HEK293 (cell line): ENCODE results near the gene IGSF3.

Source experiments
- CTCF ChIA-PET: fragments of 350-600 bp; formaldehyde crosslinking; extraction: SDS; loops from one replicate; lab custom pipeline; 2021; ENCODE audit warnings: antibody characterized with exemption; lab: Yijun Ruan, JAX
- POLR2A ChIA-PET: fragments of 300-600 bp; formaldehyde crosslinking; extraction: SDS; loops from one replicate; lab custom pipeline; 2020; ENCODE audit warnings: antibody characterized with exemption, inconsistent platforms; lab: Yijun Ruan, JAX
- H3K27ac ChIP-seq: fragments of 200-500 bp; sonication (Bioruptor generic); 2 replicates; pipeline ENCODE4 v1.5.1; 2014; ENCODE audit warnings: low read depth, low read length, control low read depth, inconsistent platforms; ENCODE audit errors: extremely low read depth
- H3K36me3 ChIP-seq, 2 experiments: fragments of 200-500 bp in 1 of 2; sonication (Bioruptor generic) in 1 of 2; 1 replicate in 1 of 2; 2 replicates in 1 of 2; pipeline ENCODE4 v1.5.1; 2014 to 2017; ENCODE audit warnings: inconsistent platforms in 2 of 2, low read length in 2 of 2; ENCODE audit not compliant: control insufficient read depth in 2 of 2, insufficient read depth in 1 of 2
- H3K4me1 ChIP-seq: fragments of 200-500 bp; sonication (Bioruptor generic); 2 replicates; pipeline ENCODE4 v1.5.1; 2014; ENCODE audit warnings: mild to moderate bottlenecking, low read length, inconsistent platforms; ENCODE audit not compliant: control insufficient read depth, insufficient read depth
- H3K4me3 ChIP-seq: 2 replicates; pipeline ENCODE4 v1.5.1; 2011; ENCODE audit warnings: low read depth, mild to moderate bottlenecking, control low read depth, low read length, moderate library complexity
- H3K9me3 ChIP-seq: fragments of 200-500 bp; sonication (Bioruptor generic); 2 replicates; pipeline ENCODE4 v1.5.1; 2014; ENCODE audit warnings: low read depth, low read length, inconsistent platforms; ENCODE audit not compliant: control insufficient read depth, insufficient read depth
- BCL6B ChIP-seq: fragments of 450-650 bp; formaldehyde crosslinking; IDR thresholded peaks from 2 replicates; pipeline ENCODE4 v1.5.1; 2017; ENCODE audit warnings: missing biosample characterization, missing genetic modification characterization
- CTCF ChIP-seq: fragments of 450-650 bp; formaldehyde crosslinking; IDR thresholded peaks from 2 replicates; pipeline ENCODE4 v1.5.1; 2016; ENCODE audit warnings: missing biosample characterization, missing genetic modification characterization
- FEZF1 ChIP-seq: fragments of 450-650 bp; formaldehyde crosslinking; IDR thresholded peaks from 2 replicates; pipeline ENCODE4 v1.5.1; 2016; ENCODE audit warnings: missing biosample characterization, missing genetic modification characterization
- KLF10 ChIP-seq: fragments of 450-650 bp; IDR thresholded peaks from 2 replicates; pipeline ENCODE4 v1.5.1; 2018; ENCODE audit warnings: missing biosample characterization, mild to moderate bottlenecking, missing genetic modification characterization
- MZF1 ChIP-seq: fragments of 450-650 bp; formaldehyde crosslinking; IDR thresholded peaks from 2 replicates; pipeline ENCODE4 v1.5.1; 2017; ENCODE audit warnings: missing biosample characterization, missing genetic modification characterization, borderline replicate concordance
- PRDM1 ChIP-seq: fragments of 450-650 bp; formaldehyde crosslinking; IDR thresholded peaks from 2 replicates; pipeline ENCODE4; 2016; ENCODE audit warnings: missing biosample characterization, missing genetic modification characterization
- SP7 ChIP-seq: fragments of 450-650 bp; formaldehyde crosslinking; IDR thresholded peaks from 2 replicates; pipeline ENCODE4 v1.5.1; 2016; ENCODE audit warnings: missing biosample characterization, missing genetic modification characterization
- TCF7L2 ChIP-seq: IDR thresholded peaks from 2 replicates; pipeline ENCODE4 v1.6.1; 2011; ENCODE audit warnings: low read depth, mild to moderate bottlenecking, inconsistent platforms, low read length, moderate library complexity, borderline replicate concordance
- TRIM28 ChIP-seq: IDR thresholded peaks from 2 replicates; pipeline ENCODE4 v1.6.1; 2011; ENCODE audit warnings: low read length, control low read depth, borderline replicate concordance
- TSHZ1 ChIP-seq: fragments of 450-650 bp; formaldehyde crosslinking; IDR thresholded peaks from 2 replicates; pipeline ENCODE4 v1.5.1; 2016; ENCODE audit warnings: missing biosample characterization, missing genetic modification characterization, borderline replicate concordance
- ZEB2 ChIP-seq: fragments of 450-650 bp; formaldehyde crosslinking; IDR thresholded peaks from 2 replicates; pipeline ENCODE4 v1.5.1; 2016; ENCODE audit warnings: missing biosample characterization, missing genetic modification characterization
- ZNF2 ChIP-seq: fragments of 450-650 bp; formaldehyde crosslinking; IDR thresholded peaks from 2 replicates; pipeline ENCODE4 v1.5.1; 2016; ENCODE audit warnings: missing biosample characterization, missing genetic modification characterization
- ZNF324 ChIP-seq: fragments of 450-650 bp; formaldehyde crosslinking; IDR thresholded peaks from 2 replicates; pipeline ENCODE4 v1.5.1; 2016; ENCODE audit warnings: missing biosample characterization, missing genetic modification characterization
- ZNF366 ChIP-seq: fragments of 450-650 bp; formaldehyde crosslinking; conservative IDR thresholded peaks from 2 replicates; pipeline ENCODE4 v1.5.1; 2016; ENCODE audit warnings: missing biosample characterization, missing genetic modification characterization
- ZNF37A ChIP-seq: fragments of 450-650 bp; IDR thresholded peaks from 2 replicates; pipeline ENCODE4 v1.5.1; 2018; ENCODE audit warnings: missing biosample characterization, missing genetic modification characterization
- ZNF530 ChIP-seq: fragments of 450-650 bp; formaldehyde crosslinking; IDR thresholded peaks from 2 replicates; pipeline ENCODE4 v1.5.1; 2016; ENCODE audit warnings: low read depth, missing biosample characterization, missing genetic modification characterization
- ZNF544 ChIP-seq: fragments of 450-650 bp; formaldehyde crosslinking; IDR thresholded peaks from 2 replicates; pipeline ENCODE4 v1.5.0; 2017; ENCODE audit warnings: missing biosample characterization, missing genetic modification characterization
- ZNF580 ChIP-seq: fragments of 450-650 bp; formaldehyde crosslinking; IDR thresholded peaks from 2 replicates; pipeline ENCODE4 v1.5.1; 2016; ENCODE audit warnings: missing biosample characterization, missing genetic modification characterization
- ZNF639 ChIP-seq: fragments of 450-650 bp; formaldehyde crosslinking; IDR thresholded peaks from 2 replicates; pipeline ENCODE4 v1.5.1; 2016; ENCODE audit warnings: missing biosample characterization, missing genetic modification characterization
- ZNF701 ChIP-seq: fragments of 450-650 bp; formaldehyde crosslinking; IDR thresholded peaks from 2 replicates; pipeline ENCODE4 v1.5.1; 2016; ENCODE audit warnings: missing biosample characterization, missing genetic modification characterization
- ZSCAN16 ChIP-seq: fragments of 450-650 bp; formaldehyde crosslinking; IDR thresholded peaks from 2 replicates; pipeline ENCODE4 v1.5.1; 2016; ENCODE audit warnings: missing biosample characterization, missing genetic modification characterization

The IGSF3 gene

GRCh38 chr1:116531917-116532316 is 135.6 kb downstream of the IGSF3 start:
- CTCF ChIA-PET, result no interaction called here
- no peaks in the 10 kb centered on the region for H3K9me3 ChIP-seq
- H3K4me1 ChIP-seq, result no peaks in the 10 kb centered on the region
- peaks cover 0 to 23% of the 10 kb centered on the region in 2 experiments; a peak in 1 of 3 replicates for H3K36me3 ChIP-seq
- H3K27ac ChIP-seq, result no peak overlapping the region
- TF ChIP-seq ZNF701 (tag by site-specific recombination) (no peak), ZNF580 (tag by site-specific recombination) (no peak), TRIM28 (no peak), SP7 (no peak), KLF10 (no peak), ZSCAN16 (tag by site-specific recombination) (no peak), BCL6B (tag by site-specific recombination) (no peak)
- H3K4me3 ChIP-seq, result no peak overlapping the region
- POLR2A ChIA-PET, result no interaction called here

- Histone ChIP-seq H3K4me3 (no peak overlapping the region), H3K27ac (no peak overlapping the region), H3K9me3 (no peaks in the 10 kb centered on the region), H3K4me1 (no peaks in the 10 kb centered on the region), H3K36me3 (peaks cover 0 to 13% of the 10 kb centered on the region in 2 experiments; a peak in 1 of 3 replicates)
- POLR2A ChIA-PET, result no interaction called here
- TF ChIP-seq ZNF530 (tag by site-specific recombination) (no peak), FEZF1 (tag by site-specific recombination) (no peak), TSHZ1 (no peak), ZEB2 (tag by site-specific recombination) (no peak), ZNF580 (tag by site-specific recombination) (no peak), PRDM1 (tag by site-specific recombination) (no peak), CTCF (tag by site-specific recombination) (no peak), MZF1 (tag by site-specific recombination) (no peak), ZNF324 (no peak), ZNF544 (tag by site-specific recombination) (no peak), ZNF366 (no peak), ZNF37A (no peak), TCF7L2 (no peak), ZNF2 (tag by site-specific recombination) (no peak), ZNF639 (tag by site-specific recombination) (no peak)
- CTCF ChIA-PET, result interaction anchor here (0.6 kb wide), 1 partner anchor 468 kb away, joined by 3 read pairs; no protein-coding TSS in a partner anchor
Observed at GRCh38 chr1:116529681-116530080, 137.9 kb downstream of the IGSF3 start.
